Raji (cell line): ENCODE measurements around the gene GRK2.

Source experiments
- POLR2A ChIP-seq: IDR thresholded peaks from 2 replicates; pipeline ENCODE4 v1.6.1; 2011; ENCODE audit warnings: low read depth, low read length, control low read depth; ENCODE audit not compliant: insufficient read depth

The GRK2 gene

DNA sequence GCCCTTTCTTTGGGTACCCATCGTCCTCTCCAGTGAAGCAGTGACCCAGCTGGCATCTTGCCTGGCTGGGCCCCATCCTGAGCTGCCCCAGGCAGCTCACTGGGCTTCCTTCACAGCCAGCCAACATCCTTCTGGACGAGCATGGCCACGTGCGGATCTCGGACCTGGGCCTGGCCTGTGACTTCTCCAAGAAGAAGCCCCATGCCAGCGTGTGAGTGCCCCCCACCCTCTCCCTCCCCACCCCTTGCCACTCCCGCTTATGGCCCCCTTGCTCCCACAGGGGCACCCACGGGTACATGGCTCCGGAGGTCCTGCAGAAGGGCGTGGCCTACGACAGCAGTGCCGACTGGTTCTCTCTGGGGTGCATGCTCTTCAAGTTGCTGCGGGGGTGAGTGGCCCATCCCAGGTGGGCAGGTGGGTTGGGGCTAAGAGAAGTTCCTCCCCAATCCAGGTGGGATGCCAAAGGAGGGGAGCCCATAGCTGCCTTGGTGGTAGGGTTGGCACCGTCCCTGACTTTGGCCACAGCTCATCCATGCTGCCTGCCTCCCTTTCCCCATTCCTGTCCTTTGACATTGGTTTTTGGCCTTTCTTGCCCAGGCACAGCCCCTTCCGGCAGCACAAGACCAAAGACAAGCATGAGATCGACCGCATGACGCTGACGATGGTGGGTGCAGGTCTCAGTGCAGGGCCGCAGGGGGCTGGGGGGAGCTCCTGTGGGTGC is 16.0 kb downstream of the GRK2 start:
- TF ChIP-seq POLR2A = no peak

DNA sequence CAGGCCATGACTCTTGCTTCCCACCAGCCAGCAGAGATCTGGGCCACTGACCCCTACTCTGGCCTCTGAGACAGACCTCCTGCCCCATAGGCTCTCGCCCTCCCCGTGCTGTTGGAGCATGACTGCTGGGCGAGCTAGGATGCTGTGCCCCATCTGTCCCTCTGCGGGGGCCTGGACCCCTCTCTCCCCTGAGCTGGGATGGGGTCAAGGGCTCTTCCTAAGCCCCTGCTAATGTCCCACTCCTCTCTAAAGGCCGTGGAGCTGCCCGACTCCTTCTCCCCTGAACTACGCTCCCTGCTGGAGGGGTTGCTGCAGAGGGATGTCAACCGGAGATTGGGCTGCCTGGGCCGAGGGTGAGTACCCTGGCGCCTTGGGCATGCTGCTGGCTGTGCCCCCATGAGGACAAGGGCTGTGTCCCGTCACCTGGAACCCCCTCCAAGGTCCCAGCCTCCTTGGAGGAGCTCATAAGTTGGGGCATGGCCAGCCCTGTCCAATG is 16.7 kb downstream of the GRK2 start:
- TF ChIP-seq POLR2A = no peak

DNA sequence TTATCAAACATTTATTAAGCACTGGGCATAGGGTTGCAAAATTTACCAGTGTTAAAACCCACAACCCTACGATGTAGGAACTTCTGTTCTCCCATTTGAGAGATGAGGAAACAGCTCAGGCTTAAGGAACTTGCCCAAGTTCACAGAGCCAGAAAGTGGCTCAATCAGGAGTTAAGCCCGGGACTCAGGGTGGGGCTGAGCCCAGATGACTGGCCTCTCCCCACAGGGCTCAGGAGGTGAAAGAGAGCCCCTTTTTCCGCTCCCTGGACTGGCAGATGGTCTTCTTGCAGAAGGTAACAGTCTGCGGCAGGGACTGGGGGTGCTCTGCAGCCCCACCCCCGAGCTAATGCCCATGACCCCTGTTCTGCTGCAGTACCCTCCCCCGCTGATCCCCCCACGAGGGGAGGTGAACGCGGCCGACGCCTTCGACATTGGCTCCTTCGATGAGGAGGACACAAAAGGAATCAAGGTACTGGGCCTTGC is 17.2 kb downstream of the GRK2 start:
- TF ChIP-seq POLR2A = no peak

DNA sequence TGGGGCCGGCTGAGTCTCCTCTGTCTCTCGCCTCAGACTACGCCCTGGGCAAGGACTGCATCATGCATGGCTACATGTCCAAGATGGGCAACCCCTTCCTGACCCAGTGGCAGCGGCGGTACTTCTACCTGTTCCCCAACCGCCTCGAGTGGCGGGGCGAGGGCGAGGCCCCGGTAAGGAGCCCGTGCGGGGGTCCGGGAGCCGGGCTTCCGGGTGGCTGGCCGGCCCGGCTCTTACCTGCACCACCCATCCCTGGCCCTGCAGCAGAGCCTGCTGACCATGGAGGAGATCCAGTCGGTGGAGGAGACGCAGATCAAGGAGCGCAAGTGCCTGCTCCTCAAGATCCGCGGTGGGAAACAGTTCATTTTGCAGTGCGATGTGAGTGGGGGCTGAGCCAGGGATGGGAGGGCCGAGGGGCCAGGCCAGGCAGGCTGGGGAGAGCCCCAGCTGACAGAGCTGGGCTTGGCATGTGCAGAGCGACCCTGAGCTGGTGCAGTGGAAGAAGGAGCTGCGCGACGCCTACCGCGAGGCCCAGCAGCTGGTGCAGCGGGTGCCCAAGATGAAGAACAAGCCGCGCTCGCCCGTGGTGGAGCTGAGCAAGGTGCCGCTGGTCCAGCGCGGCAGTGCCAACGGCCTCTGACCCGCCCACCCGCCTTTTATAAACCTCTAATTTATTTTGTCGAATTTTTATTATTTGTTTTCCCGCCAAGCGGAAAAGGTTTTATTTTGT is 18.7 kb downstream of the GRK2 start:
- no peak for TF ChIP-seq POLR2A

DNA sequence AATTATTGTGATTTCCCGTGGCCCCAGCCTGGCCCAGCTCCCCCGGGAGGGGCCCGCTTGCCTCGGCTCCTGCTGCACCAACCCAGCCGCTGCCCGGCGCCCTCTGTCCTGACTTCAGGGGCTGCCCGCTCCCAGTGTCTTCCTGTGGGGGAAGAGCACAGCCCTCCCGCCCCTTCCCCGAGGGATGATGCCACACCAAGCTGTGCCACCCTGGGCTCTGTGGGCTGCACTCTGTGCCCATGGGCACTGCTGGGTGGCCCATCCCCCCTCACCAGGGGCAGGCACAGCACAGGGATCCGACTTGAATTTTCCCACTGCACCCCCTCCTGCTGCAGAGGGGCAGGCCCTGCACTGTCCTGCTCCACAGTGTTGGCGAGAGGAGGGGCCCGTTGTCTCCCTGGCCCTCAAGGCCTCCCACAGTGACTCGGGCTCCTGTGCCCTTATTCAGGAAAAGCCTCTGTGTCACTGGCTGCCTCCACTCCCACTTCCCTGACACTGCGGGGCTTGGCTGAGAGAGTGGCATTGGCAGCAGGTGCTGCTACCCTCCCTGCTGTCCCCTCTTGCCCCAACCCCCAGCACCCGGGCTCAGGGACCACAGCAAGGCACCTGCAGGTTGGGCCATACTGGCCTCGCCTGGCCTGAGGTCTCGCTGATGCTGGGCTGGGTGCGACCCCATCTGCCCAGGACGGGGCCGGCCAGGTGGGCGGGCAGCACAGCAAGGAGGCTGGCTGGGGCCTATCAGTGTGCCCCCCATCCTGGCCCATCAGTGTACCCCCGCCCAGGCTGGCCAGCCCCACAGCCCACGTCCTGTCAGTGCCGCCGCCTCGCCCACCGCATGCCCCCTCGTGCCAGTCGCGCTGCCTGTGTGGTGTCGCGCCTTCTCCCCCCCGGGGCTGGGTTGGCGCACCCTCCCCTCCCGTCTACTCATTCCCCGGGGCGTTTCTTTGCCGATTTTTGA is 19.5 kb downstream of the GRK2 start:
- no peak for TF ChIP-seq POLR2A

GRCh38 chr11:67286621-67287333 is 20.5 kb downstream of the GRK2 start:
- TF ChIP-seq POLR2A = no peak

DNA sequence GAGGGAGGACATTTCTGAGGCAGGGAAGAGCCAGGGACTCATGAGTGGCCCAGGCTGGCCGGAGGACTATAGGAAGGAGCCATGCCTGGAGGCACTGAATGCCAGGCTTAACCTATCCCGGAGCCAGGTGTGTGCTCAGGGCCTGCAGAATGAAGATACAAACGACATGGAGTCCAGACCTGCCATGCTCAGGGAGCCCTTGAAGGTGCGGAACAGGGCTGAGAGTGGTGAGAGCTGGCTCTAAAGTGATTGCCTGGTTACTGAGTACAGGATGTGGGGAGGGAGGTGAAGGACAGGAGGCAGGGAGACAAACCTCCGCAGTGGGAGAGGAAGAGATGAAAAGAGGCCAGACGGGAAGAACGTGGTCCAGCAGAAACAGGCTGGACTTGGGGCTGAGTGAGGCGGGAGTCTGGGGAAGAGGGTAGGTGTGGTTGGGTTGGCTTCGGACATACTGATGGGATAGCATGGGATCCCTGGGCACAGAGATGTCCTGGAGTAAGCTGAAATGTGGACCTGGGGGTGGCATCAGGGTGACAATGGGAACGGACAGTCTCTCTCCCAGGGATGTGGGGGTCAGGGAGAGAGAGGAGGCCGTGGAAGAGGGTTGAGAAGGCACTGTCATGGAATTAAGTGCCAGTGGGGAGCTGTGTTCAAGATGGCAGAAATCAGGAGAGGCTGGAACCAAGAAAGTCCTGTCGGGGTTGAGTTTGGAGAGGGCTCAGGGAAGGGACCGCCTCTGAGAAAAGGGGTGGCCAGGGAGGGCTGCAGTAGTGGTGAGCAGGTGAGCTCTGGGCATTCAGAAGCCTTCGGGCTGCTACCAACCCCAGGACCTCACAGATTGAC is 21.3 kb downstream of the GRK2 start:
- no peak for TF ChIP-seq POLR2A

GRCh38 chr11:67288198-67288451 is 21.9 kb downstream of the GRK2 start:
- TF ChIP-seq POLR2A = no peak

- TF ChIP-seq POLR2A = peak; percentile 82
Measured at GRCh38 chr11:67288452-67289225, 22.4 kb downstream of the GRK2 start.

DNA sequence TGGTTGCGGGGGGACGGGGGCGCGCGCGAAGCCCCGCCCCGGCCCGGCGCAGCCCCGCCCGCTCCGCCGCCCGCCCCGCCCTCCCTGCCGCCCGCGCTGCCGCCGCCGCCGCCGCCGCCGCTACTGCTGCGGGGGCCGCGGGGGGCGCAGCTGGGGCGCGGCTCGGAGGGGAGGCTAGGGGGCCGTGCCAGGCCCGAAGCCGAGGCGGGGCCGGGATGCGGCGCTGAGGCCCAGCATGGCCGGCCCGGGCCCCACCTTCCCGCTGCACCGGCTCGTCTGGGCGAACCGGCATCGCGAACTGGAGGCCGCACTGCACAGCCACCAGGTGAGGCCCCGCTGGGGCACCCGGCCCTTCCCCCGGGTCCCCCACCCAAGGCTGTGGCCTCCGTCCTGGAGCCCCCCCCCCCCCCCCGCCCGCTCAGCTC is 23.0 kb downstream of the GRK2 start, which contains the start of gene ANKRD13D:
ANKRD13D (plus strand) TSS at position 78 of the 425 bp plus-strand sequence; CDS start at position 236, 158 bp downstream.
- no peak for TF ChIP-seq POLR2A

DNA sequence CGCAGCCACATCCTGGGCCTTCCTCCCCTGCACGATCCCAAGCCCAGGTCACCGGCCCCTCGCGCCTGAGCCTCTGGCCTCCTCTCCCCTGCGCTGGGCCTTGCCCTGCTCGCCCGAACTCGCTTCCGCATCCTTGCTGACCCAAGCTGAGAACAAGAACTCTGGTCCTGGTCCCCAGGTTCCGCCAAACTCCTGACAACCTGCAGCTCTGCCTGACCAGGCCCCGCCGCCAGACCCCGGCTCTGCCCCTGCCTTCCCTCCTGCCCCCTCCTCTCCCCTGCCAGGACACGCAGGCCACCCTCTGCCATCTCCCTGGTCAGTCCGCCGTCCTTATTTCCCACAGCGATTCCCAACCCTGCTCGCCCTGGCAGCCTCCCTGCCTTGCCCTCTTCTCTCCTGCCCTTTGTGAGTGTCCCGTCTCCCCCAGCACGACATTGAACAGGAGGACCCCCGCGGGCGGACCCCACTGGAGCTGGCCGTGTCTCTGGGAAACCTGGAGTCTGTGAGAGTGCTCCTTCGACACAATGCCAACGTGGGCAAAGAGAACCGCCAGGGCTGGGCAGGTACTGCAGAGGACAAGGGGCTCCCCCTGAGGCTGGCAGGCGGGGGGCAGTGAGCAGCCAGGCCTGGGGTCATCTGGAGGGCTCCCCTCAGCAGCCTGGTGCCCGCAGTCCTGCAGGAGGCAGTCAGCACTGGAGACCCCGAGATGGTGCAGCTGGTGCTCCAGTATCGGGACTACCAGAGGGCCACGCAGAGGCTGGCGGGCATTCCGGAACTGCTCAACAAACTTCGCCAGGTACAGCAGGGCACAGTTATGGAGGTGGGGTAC is 23.6 kb downstream of the GRK2 start:
- TF ChIP-seq POLR2A = no peak

DNA sequence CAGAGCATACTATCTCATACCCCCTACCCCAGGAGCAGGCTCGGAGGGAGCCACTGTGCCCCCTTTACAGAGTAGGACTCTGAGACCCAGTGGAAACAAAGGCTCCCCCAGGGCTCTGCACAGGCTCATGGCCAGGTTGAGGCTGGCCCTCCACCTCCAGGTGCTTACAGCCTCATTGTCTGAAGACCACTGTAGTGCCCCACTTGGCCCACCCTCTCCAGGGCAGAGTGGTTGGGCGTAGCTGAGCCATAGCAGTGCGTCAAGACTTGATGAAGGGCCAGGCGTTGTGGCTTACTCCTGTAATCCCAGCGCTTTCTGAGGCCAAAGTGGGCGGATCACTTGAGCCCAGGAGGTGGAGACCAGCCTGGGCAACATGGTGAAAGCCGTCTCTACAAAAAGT is 24.5 kb downstream of the GRK2 start:
- TF ChIP-seq POLR2A = no peak
